H1 (cell line): ENCODE measurements around the gene OST4.

Experiments used
- ATF3 ChIP-seq: IDR thresholded peaks from 2 replicates; pipeline ENCODE4 v1.6.1; 2011; ENCODE audit warnings: low read depth, mild to moderate bottlenecking, low read length; ENCODE audit not compliant: insufficient read depth
- CTCF ChIP-seq, 3 experiments: IDR thresholded peaks; 1 replicate in 2 of 3; 2 replicates in 1 of 3; pipeline versions ENCODE4 v1.5.1 to v1.6.1; 2011; ENCODE audit warnings: low read length in 3 of 3, mild to moderate bottlenecking in 3 of 3, inconsistent platforms in 2 of 3, low read depth in 1 of 3, moderate library complexity in 1 of 3; ENCODE audit not compliant: insufficient read depth in 1 of 3; ENCODE audit errors: control extremely low read depth in 1 of 3
- FOSL1 ChIP-seq: IDR thresholded peaks from 2 replicates; pipeline ENCODE4 v1.6.1; 2011; ENCODE audit warnings: mild to moderate bottlenecking, low read depth, low read length, moderate library complexity; ENCODE audit not compliant: insufficient read depth
- NRF1 ChIP-seq: IDR thresholded peaks from 2 replicates; pipeline ENCODE4 v1.6.1; 2011; ENCODE audit warnings: mild to moderate bottlenecking, low read depth, low read length, improper control_type of control experiment
- POLR2A ChIP-seq, 2 experiments: IDR thresholded peaks; 1 replicate in 1 of 2; 2 replicates in 1 of 2; pipeline ENCODE4 v1.6.1; 2011; ENCODE audit warnings: low read depth in 2 of 2, low read length in 2 of 2, mild to moderate bottlenecking in 2 of 2; ENCODE audit errors: control extremely low read depth in 1 of 2
- POLR2AphosphoS5 ChIP-seq: IDR thresholded peaks from 2 replicates; pipeline ENCODE4 v1.6.1; 2011; ENCODE audit warnings: low read depth, low read length
- SIX5 ChIP-seq: IDR thresholded peaks from 2 replicates; pipeline ENCODE4 v1.6.1; 2011; ENCODE audit warnings: mild to moderate bottlenecking, low read depth, low read length
- SRF ChIP-seq: IDR thresholded peaks from 2 replicates; pipeline ENCODE4 v1.6.1; 2011; ENCODE audit warnings: mild to moderate bottlenecking, low read depth, low read length, moderate library complexity
- TF ChIP-seq, protein P1 (sequence below): IDR thresholded peaks from 2 replicates; pipeline ENCODE4 v1.6.1; 2012; ENCODE audit warnings: inconsistent platforms

GRCh38 chr2:27082773-27083409, 11.4 kb upstream of the OST4 start:
- TF ChIP-seq CTCF (IDR thresholded peaks at IDR 0.05; ENCODE audit: control extremely low read depth in 1 of 3, insufficient read depth in 1 of 3, low read depth in 1 of 3, low read length in 3 of 3), result no peak
- TF ChIP-seq NRF1, result no peak
- TF ChIP-seq ATF3, result no peak
- TF ChIP-seq, protein P1, sequence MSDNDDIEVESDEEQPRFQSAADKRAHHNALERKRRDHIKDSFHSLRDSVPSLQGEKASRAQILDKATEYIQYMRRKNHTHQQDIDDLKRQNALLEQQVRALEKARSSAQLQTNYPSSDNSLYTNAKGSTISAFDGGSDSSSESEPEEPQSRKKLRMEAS, result no peak
- no peak for TF ChIP-seq SRF
- TF ChIP-seq POLR2AphosphoS5, result no peak
- TF ChIP-seq SIX5, result no peak
- no peak for TF ChIP-seq POLR2A (IDR thresholded peaks at IDR 0.05; ENCODE audit: control extremely low read depth in 1 of 2, low read depth in 2 of 2, low read length in 2 of 2)
- TF ChIP-seq FOSL1, result no peak
